GM19238 (cell line): ENCODE data around the gene CNFN.

Experiments used
- DNase-seq: peaks from one replicate; pipeline ENCODE4 v3.0.0; 2011; ENCODE audit warnings: low spot score; ENCODE audit not compliant: insufficient read length

The CNFN gene

GRCh38 chr19:42409477-42409876, 19.4 kb upstream of the CNFN start:
- DNase-seq, result no peak

- DNase-seq, result no peak
Observed at GRCh38 chr19:42407816-42408175, 17.7 kb upstream of the CNFN start.

GRCh38 chr19:42407085-42407815, 17.2 kb upstream of the CNFN start:
- DNase-seq, result no peak

DNA sequence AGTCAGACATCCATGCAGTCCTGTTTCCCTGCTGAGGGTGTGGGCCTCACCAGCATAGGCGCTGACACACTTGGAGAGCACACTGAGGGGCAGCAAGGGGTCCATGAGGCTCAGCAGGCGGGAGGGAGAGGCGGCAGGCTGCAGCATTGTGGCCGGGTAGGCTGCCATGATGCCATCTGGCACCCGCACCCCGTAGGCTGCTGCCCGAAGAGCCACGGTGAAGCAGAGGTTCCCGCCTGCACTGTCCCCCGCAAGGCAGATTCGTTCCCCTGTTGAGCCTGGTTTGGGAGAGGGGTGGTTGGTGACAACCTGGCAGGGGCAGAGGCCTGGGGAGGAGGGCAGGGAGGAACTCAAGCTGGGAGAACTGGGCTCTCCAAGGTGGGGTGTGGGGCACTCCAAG, 16.0 kb upstream of the CNFN start:
- DNase-seq, result no peak

- DNase-seq, result no peak
Observed at GRCh38 chr19:42403586-42403985, 13.5 kb upstream of the CNFN start.

- no peak for DNase-seq
Observed at GRCh38 chr19:42402376-42403116, 12.4 kb upstream of the CNFN start.

- DNase-seq, result peak; percentile 53
Observed at GRCh38 chr19:42401365-42402303, 11.5 kb upstream of the CNFN start.

DNA sequence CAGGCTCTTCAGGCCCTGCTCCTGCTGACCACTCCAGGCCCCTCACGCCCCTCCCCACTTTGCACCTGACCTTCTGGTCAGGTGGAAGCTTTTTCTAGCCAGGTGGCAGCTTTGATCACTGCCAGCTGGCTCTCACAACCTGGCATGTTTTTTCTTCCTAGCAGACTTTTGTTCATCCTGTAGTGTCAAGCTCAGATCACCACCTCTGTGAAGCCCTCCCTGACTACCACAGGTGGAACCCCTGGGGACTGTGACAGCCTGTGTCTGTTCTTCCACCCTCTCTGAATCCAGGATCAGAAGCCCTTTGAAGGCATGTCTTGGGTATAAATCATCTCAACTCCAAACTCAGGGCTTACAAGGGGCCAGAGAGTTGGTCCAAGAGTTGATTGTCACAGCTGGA, 10.3 kb upstream of the CNFN start:
- no peak for DNase-seq

DNA sequence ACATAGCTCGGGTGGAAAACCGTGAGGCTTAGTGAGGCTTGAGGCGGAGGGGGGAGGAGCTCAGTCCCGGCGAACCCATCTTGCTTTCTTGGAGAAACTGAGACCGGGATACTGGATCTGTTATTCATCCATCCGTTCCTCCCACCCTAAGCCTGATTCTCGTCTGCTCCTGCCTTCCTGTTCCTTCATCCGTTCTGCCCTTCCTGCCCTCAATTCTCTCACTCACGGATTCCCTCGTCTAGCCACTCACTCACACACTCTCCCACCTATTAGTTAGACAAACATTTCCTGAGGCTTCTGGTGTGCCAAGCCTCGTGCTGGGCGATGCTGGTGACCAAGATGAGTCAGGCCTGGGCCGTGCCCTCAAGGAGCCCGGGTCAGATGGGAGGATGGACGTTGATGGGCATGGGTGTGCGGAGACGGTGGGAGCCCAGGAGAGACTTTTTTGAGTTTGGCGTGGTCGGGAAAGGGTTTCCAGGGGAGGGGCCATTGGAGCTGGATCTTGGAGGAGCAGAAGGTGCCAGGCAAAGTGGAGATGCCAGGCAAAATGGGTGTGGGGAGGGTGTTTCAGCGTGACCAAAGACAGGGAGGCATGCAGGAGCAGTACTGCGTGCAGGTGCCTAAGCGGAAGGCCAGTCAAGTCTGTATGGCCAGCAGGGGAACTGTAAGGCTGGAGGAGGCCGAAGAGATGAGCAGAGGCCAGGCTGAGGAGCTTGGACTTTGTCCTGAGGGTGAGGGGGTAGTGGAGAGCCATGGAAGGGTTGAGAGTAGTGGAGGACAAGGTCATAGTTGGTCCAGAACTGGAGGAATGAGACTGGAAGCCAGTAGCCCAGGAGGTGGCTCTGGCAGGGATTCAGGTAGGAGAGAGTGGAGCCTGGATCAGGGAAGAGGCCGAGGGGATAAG, 7.4 kb upstream of the CNFN start:
- no peak for DNase-seq

GRCh38 chr19:42396381-42397262, 6.5 kb upstream of the CNFN start:
- peak; percentile 100 for DNase-seq

GRCh38 chr19:42394751-42395150, 4.7 kb upstream of the CNFN start:
- no peak for DNase-seq

DNA sequence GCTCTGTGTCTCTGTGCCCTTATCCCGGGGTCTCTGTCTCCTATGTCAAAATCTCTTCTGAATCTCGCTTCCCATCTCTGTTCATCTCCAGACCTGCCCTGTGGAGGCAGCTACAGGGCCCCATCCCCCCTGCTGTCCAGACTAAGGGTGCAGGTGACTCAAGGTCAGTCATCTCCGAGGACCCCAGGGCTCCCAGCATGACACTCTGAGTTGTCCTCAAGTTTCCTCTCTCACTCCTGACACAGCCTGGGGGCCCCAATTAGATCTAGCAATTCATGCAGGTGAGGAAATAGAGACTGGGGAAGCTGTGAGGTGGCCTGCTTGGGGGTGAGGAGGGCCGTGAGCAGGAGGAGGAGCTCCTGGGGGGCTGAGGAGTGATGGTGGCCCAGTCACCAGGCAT, 2.1 kb upstream of the CNFN start:
- no peak for DNase-seq

DNA sequence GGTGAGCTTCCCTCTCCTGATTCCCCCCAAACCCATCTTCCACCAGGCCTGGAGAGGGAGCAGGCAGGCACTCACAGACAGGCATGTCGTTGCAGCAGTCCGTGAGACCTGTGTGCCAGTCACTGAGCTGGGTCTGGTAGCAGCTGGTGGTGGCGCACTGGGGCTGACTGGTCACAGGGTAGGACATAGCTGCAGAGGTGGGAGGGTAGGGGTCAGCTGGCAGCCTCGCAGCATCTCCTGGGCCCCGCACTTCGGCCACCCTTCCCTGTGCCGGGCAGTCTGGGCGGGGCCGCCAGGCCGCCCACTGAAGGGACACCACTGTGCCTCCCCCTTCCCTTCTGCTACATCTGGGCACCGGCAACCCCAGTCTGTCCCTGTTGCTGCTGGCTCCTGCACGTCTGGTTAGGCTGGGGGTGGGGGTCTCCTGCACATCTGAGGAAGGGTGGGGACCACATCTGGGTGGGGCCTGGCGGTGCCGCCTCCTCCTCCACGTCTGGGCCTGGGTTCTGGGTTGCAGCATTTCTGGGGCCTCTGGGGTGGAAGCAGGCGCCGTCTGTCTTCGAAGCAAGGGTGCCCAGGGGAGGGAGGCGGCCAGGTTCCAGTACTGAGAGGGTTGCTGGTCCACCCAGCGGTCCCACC, 1.1 kb downstream of the CNFN start:
- no peak for DNase-seq

GRCh38 chr19:42386974-42387707, 3.0 kb downstream of the CNFN start:
- DNase-seq, result peak; percentile 61

DNA sequence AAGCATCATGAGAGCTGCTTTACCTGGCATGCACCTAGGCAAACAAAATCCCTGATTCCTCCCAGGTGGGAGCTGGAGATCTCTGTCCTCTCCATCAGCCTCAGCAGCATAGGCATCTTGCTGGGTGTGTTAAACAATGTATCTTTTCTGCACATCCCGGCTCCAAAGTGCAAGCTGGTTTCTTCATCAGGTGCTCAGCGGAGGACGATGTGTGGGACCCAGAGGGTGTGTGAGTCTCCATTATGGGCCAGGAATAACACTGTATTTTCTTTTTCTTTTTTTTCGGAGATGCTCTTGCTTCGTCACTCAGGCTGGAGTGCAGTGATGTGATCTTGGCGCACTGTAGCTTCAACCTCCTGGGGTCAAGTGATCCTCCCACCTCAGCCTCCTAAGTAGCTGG, 9.9 kb downstream of the CNFN start:
- DNase-seq, result no peak

DNA sequence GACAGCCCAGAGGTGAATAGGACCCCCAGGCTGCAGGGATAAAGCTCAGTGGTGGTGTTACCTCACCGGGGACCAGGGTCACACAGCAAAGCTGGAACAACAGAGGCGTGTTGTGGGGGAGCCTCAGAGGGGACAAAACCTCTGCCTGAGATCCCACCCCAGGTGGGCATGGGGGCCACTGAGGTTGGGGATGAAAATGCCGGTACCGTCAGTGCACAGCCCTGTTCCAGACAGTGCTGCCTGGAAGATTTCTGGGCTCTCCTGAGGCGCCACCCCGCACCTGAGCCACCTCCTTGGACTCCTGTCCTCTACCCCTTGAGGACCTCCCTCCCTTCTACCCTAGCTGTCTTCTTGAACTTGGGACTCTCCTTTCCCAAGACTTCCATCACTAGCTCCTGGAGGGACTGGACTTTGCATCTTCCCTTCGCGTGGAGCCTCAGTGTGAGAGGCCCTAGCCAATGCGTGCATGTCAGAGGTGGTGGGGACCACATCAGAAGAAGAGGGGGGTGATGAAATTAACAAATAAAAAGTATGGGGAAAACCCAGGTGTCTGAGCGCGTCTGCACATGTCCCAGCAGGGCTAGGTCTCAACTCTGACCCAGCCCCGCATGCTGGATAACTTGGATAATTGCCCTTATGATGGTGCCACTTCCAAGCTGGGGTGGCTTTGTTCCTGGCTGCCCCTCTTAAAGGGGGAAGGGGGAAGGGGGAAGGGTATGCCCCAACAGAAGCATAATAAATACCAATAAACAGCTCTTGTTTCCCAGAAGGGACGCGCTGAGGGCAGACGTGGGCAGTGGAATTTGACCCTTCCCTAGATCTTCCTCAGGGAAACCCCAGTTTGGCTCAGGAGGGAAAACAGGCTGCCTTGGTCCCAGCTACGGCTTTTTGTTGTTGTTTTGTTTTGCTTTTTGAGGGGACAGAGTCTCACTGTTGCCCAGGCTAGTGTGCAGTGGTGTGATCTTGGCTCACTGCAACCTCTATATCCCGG, 11.6 kb downstream of the CNFN start:
- no peak for DNase-seq

- no peak for DNase-seq
Observed at GRCh38 chr19:42376177-42376555, 13.9 kb downstream of the CNFN start.
